RWPE1 (cell line): ENCODE results near the gene SLC38A6.

Experiments
- CTCF ChIA-PET: fragments of 350-600 bp; sonication (Branson Sonifier 250); formaldehyde crosslinking; extraction: SDS; loops from one replicate; lab custom pipeline; 2021; lab: Yijun Ruan, JAX
- POLR2A ChIA-PET: fragments of 400-600 bp; formaldehyde crosslinking; extraction: SDS; loops from one replicate; lab custom pipeline; 2020; ENCODE audit warnings: antibody characterized with exemption; ENCODE audit not compliant: low non-redundant PET; lab: Yijun Ruan, JAX
- DNase-seq: peaks from one replicate; pipeline ENCODE4 v3.0.0; 2012; ENCODE audit warnings: low spot score
- H3K27ac ChIP-seq: fragments of 450-650 bp; 2 replicates; pipeline ENCODE4 v1.5.1; 2017
- CTCF ChIP-seq: fragments of 450-650 bp; conservative IDR thresholded peaks from 2 replicates; pipeline ENCODE4 v1.5.1; 2017; ENCODE audit warnings: low read depth, mild to moderate bottlenecking

The SLC38A6 gene

GRCh38 chr14:60972295-60972694 lies 8.8 kb upstream of the SLC38A6 start:
- ChIA-PET POLR2A (no interaction called here), CTCF (no interaction called here)
- no peak for TF ChIP-seq CTCF
- no peak overlapping the region for H3K27ac ChIP-seq
- no peak for DNase-seq

GRCh38 chr14:60973070-60973469 lies 8.0 kb upstream of the SLC38A6 start:
- TF ChIP-seq CTCF = no peak
- ChIA-PET CTCF (no interaction called here), POLR2A (no interaction called here)
- no peak overlapping the region for H3K27ac ChIP-seq
- no peak for DNase-seq

GRCh38 chr14:60974090-60974651 lies 6.9 kb upstream of the SLC38A6 start:
- POLR2A ChIA-PET = no interaction called here
- H3K27ac ChIP-seq = no peak overlapping the region

GRCh38 chr14:60975551-60975950 lies 5.5 kb upstream of the SLC38A6 start:
- ChIA-PET POLR2A (no interaction called here), CTCF (no interaction called here)
- no peak for DNase-seq
- no peak for TF ChIP-seq CTCF
- H3K27ac ChIP-seq = no peak overlapping the region

More at GRCh38 chr14:60974090-60974651, 6.9 kb upstream of the SLC38A6 start:
- TF ChIP-seq CTCF = no peak
- CTCF ChIA-PET = no interaction called here
- no peak for DNase-seq

GRCh38 chr14:60977847-60978246 lies 3.2 kb upstream of the SLC38A6 start:
- ChIA-PET CTCF (no interaction called here), POLR2A (no interaction called here)
- no peak for TF ChIP-seq CTCF
- DNase-seq = no peak
- H3K27ac ChIP-seq = no peak overlapping the region

- ChIA-PET CTCF (interaction anchor here (1.2 kb wide), 1 partner anchor 260 kb away, joined by 8 read pairs; no protein-coding TSS in a partner anchor), POLR2A (interaction anchor here (0.7 kb wide), 1 partner anchor 332 kb away, joined by 3 read pairs; no protein-coding TSS in a partner anchor)
- no peak for TF ChIP-seq CTCF
- peak; percentile 33 for DNase-seq
- H3K27ac ChIP-seq = peak overlapping the region; percentile 83
Observed at GRCh38 chr14:60981633-60982455, 799 bp downstream of the SLC38A6 start.
